Neural cell (in vitro differentiated cells): Measurements from ENCODE around the gene SERPINB12. TPM values are rescaled to one million over a fixed set of nuclear protein-coding genes. Genes with fewer than 3 reads are reported as not detected.

Experiments used
- H2AFZ ChIP-seq: fragments of 200-600, 300-800 bp; sonication (generic), shearing (Covaris generic); 2 replicates; pipeline ENCODE4 v1.6.0; 2014; ENCODE audit warnings: low read depth, mild to moderate bottlenecking, antibody characterized with exemption, low read length, moderate library complexity
- H3F3A ChIP-seq: fragments of 200-600 bp; shearing (Covaris generic); 2 replicates; pipeline ENCODE4 v1.6.1; 2016; ENCODE audit warnings: mild to moderate bottlenecking, moderate library complexity, mixed read lengths, antibody characterized with exemption, low read length; ENCODE audit not compliant: insufficient read depth, poor library complexity, severe bottlenecking
- H3K27ac ChIP-seq: fragments of 200-600, 300-800 bp; sonication (generic), shearing (Covaris generic); 2 replicates; pipeline ENCODE4 v1.5.1; 2014; ENCODE audit warnings: mild to moderate bottlenecking, low read length, moderate library complexity
- H3K27me3 ChIP-seq: fragments of 300-800, 200-600 bp; sonication (generic), shearing (Covaris generic); 2 replicates; pipeline ENCODE4 v1.6.0; 2014; ENCODE audit warnings: mild to moderate bottlenecking, low read depth, low read length, moderate library complexity; ENCODE audit not compliant: insufficient read depth
- H3K36me3 ChIP-seq: fragments of 300-800, 200-600 bp; sonication (generic), shearing (Covaris generic); 2 replicates; pipeline ENCODE4 v1.5.1; 2014; ENCODE audit warnings: mild to moderate bottlenecking, antibody characterized with exemption, low read length, moderate library complexity; ENCODE audit not compliant: insufficient read depth
- H3K4me2 ChIP-seq: fragments of 300-800, 200-600 bp; sonication (generic), shearing (Covaris generic); 2 replicates; pipeline ENCODE4 v1.6.0; 2014; ENCODE audit warnings: mild to moderate bottlenecking, low read length
- H3K4me3 ChIP-seq: fragments of 300-800, 200-600 bp; sonication (generic), shearing (Covaris generic); 2 replicates; pipeline ENCODE4 v1.5.1; 2014; ENCODE audit warnings: mild to moderate bottlenecking, low read length, moderate library complexity
- H3K79me2 ChIP-seq: fragments of 200-600 bp; shearing (Covaris generic); replicated peaks from 2 replicates; pipeline ENCODE4 v1.6.0; 2014; ENCODE audit warnings: mild to moderate bottlenecking, low read length, moderate library complexity; ENCODE audit not compliant: insufficient read depth
- H3K9ac ChIP-seq: fragments of 300-800, 200-600 bp; sonication (generic), shearing (Covaris generic); 2 replicates; pipeline ENCODE4 v1.6.1; 2016; ENCODE audit warnings: mild to moderate bottlenecking, low read length, mixed read lengths
- H3K9me2 ChIP-seq: fragments of 200-600 bp; shearing (Covaris generic); 2 replicates; pipeline ENCODE4 v1.6.1; 2016; ENCODE audit warnings: mild to moderate bottlenecking, low read length, mixed read lengths; ENCODE audit not compliant: insufficient read depth
- H3K9me3 ChIP-seq: fragments of 200-600, 300-800 bp; sonication (generic), shearing (Covaris generic); 2 replicates; pipeline ENCODE4 v1.6.1; 2016; ENCODE audit warnings: mild to moderate bottlenecking, mixed run types, low read length, moderate library complexity, mixed read lengths
- H4K20me1 ChIP-seq: fragments of 200-600 bp; shearing (Covaris generic); 2 replicates; pipeline ENCODE4 v1.6.1; 2016; ENCODE audit warnings: mild to moderate bottlenecking, mixed run types; ENCODE audit not compliant: insufficient read depth
- EP300 ChIP-seq: fragments of 450-650 bp; conservative IDR thresholded peaks from 2 replicates; pipeline ENCODE4 v1.6.1; 2014; ENCODE audit warnings: antibody characterized with exemption, mild to moderate bottlenecking, moderate library complexity; ENCODE audit not compliant: poor library complexity, severe bottlenecking
- EZH2 ChIP-seq: fragments of 200-600, 300-800 bp; shearing (Covaris generic), sonication (generic); IDR thresholded peaks from 2 replicates; pipeline ENCODE4 v1.6.1; 2014; ENCODE audit warnings: antibody characterized with exemption, low read length, borderline replicate concordance, mild to moderate bottlenecking; ENCODE audit not compliant: insufficient read depth, poor library complexity, severe bottlenecking
- MXI1 ChIP-seq: fragments of 450-650 bp; conservative IDR thresholded peaks from 2 replicates; pipeline ENCODE4 v1.6.1; 2014; ENCODE audit warnings: antibody characterized with exemption, mild to moderate bottlenecking; ENCODE audit not compliant: poor library complexity, severe bottlenecking
- POLR2AphosphoS5 ChIP-seq: IDR thresholded peaks from 2 replicates; pipeline ENCODE4 v1.6.1; 2012
- RAD21 ChIP-seq: fragments of 450-650 bp; conservative IDR thresholded peaks from 2 replicates; pipeline ENCODE4 v1.6.1; 2014; ENCODE audit warnings: antibody characterized with exemption, mild to moderate bottlenecking, moderate library complexity
- SMC3 ChIP-seq: fragments of 450-650 bp; conservative IDR thresholded peaks from 2 replicates; pipeline ENCODE4 v1.6.1; 2014; ENCODE audit warnings: antibody characterized with exemption, mild to moderate bottlenecking, moderate library complexity; ENCODE audit not compliant: poor library complexity
- TAF1 ChIP-seq: IDR thresholded peaks from 2 replicates; pipeline ENCODE4 v1.6.1; 2012; ENCODE audit warnings: low read depth
- polyA plus RNA-seq: library from polyadenylated mRNA; depleted of rRNA; stranded (reverse); fragments of >200 nt; gene quantifications from 2 replicates; pipeline ENCODE4 v1.2.3, GENCODE V29; 2014
- TF ChIP-seq, protein P1 (sequence below): fragments of 450-650 bp; IDR thresholded peaks from 2 replicates; pipeline ENCODE4 v1.5.1; 2014; ENCODE audit warnings: antibody characterized with exemption, mild to moderate bottlenecking, moderate library complexity; ENCODE audit not compliant: poor library complexity, severe bottlenecking
- TF ChIP-seq, protein P2 (sequence below): IDR thresholded peaks from 2 replicates; pipeline ENCODE4 v1.6.1; 2012; ENCODE audit warnings: borderline replicate concordance

SERPINB12 gene
- polyA plus RNA-seq, 1 donor from 2014 or later = not detected

DNA sequence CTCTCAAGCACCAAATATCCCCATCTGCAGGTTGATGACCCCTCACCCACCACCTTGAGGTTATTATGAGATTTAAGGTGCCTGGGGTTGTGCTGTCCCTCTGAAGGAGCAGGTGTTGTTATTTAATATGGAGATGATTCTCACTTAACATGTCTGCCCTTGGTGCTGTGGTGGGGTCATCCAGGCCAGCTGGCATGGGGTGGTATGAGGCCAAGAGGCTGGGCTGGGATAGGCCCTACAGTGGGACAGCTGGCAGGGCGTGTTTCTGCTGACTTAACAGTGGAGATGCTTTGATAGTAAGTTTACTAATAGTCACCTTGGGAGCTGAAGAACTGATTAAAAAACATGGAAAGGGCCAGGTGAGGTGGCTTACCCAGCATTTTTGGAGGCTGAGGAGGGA is 22.4 kb downstream of the SERPINB12 start:
- H3K9me2 ChIP-seq = no peaks in the 10 kb centered on the region
- no peaks in the 10 kb centered on the region for H3F3A ChIP-seq
- no peak overlapping the region for H3K9ac ChIP-seq
- no peak overlapping the region for H3K4me3 ChIP-seq
- no peaks in the 10 kb centered on the region for H3K27me3 ChIP-seq
- no peaks in the 10 kb centered on the region for H3K9me3 ChIP-seq
- no peak overlapping the region for H3K27ac ChIP-seq
- H4K20me1 ChIP-seq = no peaks in the 10 kb centered on the region
- no peak for TF ChIP-seq POLR2AphosphoS5
- H3K36me3 ChIP-seq = no peaks in the 10 kb centered on the region
- H2AFZ ChIP-seq = no peak overlapping the region
- H3K4me2 ChIP-seq = no peak overlapping the region
- no peaks in the 10 kb centered on the region for H3K79me2 ChIP-seq

DNA sequence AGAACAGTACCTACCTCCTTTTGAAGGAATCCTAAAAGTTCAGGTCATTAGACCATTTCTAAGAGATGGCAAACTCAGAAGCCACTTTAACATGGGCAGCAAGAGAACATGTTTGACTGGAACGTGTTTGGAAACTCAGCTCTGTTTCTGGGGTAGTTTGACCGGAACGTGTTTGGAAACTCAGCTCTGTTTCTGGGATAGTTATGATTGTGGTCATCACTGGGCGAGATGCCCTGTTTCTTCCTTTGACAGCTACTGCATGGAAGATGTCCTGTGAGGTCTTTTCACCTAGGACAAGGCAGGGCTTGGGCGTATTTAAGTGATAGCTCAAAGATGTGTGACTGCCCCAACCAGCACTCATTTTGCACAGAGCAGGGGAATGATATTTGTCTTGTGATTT is 25.1 kb downstream of the SERPINB12 start:
- H3K4me3 ChIP-seq = no peak overlapping the region
- H3K27me3 ChIP-seq = no peaks in the 10 kb centered on the region
- no peaks in the 10 kb centered on the region for H3K36me3 ChIP-seq
- no peaks in the 10 kb centered on the region for H3K79me2 ChIP-seq
- no peak overlapping the region for H3K9ac ChIP-seq
- H3K27ac ChIP-seq = no peak overlapping the region
- H2AFZ ChIP-seq = no peak overlapping the region
- TF ChIP-seq TAF1 = no peak
- TF ChIP-seq RAD21 = no peak
- no peak for TF ChIP-seq MXI1
- no peak for TF ChIP-seq EZH2
- no peak for TF ChIP-seq EP300
- TF ChIP-seq, protein P1, sequence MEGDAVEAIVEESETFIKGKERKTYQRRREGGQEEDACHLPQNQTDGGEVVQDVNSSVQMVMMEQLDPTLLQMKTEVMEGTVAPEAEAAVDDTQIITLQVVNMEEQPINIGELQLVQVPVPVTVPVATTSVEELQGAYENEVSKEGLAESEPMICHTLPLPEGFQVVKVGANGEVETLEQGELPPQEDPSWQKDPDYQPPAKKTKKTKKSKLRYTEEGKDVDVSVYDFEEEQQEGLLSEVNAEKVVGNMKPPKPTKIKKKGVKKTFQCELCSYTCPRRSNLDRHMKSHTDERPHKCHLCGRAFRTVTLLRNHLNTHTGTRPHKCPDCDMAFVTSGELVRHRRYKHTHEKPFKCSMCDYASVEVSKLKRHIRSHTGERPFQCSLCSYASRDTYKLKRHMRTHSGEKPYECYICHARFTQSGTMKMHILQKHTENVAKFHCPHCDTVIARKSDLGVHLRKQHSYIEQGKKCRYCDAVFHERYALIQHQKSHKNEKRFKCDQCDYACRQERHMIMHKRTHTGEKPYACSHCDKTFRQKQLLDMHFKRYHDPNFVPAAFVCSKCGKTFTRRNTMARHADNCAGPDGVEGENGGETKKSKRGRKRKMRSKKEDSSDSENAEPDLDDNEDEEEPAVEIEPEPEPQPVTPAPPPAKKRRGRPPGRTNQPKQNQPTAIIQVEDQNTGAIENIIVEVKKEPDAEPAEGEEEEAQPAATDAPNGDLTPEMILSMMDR = no peak
- TF ChIP-seq POLR2AphosphoS5 = no peak
- TF ChIP-seq, protein P2, sequence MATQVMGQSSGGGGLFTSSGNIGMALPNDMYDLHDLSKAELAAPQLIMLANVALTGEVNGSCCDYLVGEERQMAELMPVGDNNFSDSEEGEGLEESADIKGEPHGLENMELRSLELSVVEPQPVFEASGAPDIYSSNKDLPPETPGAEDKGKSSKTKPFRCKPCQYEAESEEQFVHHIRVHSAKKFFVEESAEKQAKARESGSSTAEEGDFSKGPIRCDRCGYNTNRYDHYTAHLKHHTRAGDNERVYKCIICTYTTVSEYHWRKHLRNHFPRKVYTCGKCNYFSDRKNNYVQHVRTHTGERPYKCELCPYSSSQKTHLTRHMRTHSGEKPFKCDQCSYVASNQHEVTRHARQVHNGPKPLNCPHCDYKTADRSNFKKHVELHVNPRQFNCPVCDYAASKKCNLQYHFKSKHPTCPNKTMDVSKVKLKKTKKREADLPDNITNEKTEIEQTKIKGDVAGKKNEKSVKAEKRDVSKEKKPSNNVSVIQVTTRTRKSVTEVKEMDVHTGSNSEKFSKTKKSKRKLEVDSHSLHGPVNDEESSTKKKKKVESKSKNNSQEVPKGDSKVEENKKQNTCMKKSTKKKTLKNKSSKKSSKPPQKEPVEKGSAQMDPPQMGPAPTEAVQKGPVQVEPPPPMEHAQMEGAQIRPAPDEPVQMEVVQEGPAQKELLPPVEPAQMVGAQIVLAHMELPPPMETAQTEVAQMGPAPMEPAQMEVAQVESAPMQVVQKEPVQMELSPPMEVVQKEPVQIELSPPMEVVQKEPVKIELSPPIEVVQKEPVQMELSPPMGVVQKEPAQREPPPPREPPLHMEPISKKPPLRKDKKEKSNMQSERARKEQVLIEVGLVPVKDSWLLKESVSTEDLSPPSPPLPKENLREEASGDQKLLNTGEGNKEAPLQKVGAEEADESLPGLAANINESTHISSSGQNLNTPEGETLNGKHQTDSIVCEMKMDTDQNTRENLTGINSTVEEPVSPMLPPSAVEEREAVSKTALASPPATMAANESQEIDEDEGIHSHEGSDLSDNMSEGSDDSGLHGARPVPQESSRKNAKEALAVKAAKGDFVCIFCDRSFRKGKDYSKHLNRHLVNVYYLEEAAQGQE = no peak
- no peak for TF ChIP-seq SMC3
- H3K9me3 ChIP-seq = no peaks in the 10 kb centered on the region
- H3F3A ChIP-seq = no peaks in the 10 kb centered on the region
- no peaks in the 10 kb centered on the region for H4K20me1 ChIP-seq
- H3K4me2 ChIP-seq = no peak overlapping the region
- no peaks in the 10 kb centered on the region for H3K9me2 ChIP-seq

DNA sequence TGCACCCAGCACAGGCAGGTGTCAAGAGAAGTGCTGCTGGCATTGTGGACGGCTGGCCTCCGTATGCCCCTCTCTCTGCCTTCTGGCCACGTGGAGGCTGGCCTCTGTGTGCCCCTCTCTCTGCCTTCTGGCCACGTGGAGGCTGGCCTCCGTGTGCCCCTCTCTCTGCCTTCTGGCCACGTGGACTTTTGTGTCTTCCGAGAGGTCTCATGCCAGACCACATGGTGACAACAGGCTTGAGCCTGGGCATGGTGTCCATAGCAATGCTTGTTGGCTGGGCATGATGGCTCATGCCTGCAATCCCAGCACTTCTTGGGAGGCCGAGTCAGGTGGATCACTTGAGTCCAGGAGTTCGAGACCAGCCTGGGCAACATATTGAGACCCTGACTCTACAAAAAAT is 25.7 kb downstream of the SERPINB12 start:
- no peak for TF ChIP-seq EZH2
- TF ChIP-seq, protein P1 = no peak
- TF ChIP-seq, protein P2 = no peak
- no peak for TF ChIP-seq POLR2AphosphoS5
- TF ChIP-seq TAF1 = no peak
- no peak for TF ChIP-seq RAD21
- TF ChIP-seq MXI1 = no peak
- TF ChIP-seq SMC3 = no peak
- no peak for TF ChIP-seq EP300
- Histone ChIP-seq H3K9me2 (no peaks in the 10 kb centered on the region), H3K27ac (no peak overlapping the region), H3F3A (no peaks in the 10 kb centered on the region), H2AFZ (no peak overlapping the region), H3K36me3 (no peaks in the 10 kb centered on the region), H3K9ac (no peak overlapping the region), H3K27me3 (no peaks in the 10 kb centered on the region), H4K20me1 (no peaks in the 10 kb centered on the region), H3K4me3 (no peak overlapping the region), H3K4me2 (no peak overlapping the region), H3K79me2 (no peaks in the 10 kb centered on the region), H3K9me3 (no peaks in the 10 kb centered on the region)
